ENCODE data around the gene TNS3.

TNS3 gene

DNA sequence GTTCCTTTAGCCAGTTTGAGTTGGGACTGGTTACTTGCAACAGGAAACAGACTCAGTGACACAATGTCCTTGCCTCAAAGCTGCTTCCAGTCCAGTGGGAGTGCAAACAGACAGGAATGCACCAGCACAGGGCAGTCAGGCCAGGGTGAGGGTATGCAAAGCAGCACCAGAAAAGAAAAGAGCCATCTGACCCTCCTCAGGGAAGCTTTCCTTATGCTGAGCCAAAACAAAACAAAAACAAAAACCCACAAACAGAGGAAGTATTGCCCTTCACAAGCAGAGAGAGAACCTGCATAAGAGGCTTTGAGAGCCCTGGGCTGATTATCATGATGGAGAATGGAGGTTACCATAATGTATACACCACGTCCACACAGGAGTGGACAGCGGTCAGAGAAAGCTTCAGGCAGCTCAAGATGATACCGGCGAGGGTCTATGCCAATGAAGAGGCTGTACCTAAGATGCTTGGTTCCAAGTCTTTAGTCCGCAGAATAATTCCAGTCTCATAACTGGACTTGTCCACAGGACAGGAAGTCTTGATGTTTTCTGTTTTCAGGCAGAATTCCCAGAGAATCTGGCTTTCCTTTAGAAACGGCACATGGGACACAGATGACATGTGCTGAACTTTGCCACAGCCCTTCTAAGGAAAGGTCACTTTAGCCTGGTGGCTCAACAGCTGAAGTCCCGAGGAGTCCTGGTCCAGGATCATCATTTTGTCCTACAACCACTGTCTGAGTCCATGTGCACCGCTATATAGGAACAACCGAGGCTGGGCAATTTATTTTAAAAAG, 263.3 kb downstream of the TNS3 start:
- TF ChIP-seq, protein P1, sequence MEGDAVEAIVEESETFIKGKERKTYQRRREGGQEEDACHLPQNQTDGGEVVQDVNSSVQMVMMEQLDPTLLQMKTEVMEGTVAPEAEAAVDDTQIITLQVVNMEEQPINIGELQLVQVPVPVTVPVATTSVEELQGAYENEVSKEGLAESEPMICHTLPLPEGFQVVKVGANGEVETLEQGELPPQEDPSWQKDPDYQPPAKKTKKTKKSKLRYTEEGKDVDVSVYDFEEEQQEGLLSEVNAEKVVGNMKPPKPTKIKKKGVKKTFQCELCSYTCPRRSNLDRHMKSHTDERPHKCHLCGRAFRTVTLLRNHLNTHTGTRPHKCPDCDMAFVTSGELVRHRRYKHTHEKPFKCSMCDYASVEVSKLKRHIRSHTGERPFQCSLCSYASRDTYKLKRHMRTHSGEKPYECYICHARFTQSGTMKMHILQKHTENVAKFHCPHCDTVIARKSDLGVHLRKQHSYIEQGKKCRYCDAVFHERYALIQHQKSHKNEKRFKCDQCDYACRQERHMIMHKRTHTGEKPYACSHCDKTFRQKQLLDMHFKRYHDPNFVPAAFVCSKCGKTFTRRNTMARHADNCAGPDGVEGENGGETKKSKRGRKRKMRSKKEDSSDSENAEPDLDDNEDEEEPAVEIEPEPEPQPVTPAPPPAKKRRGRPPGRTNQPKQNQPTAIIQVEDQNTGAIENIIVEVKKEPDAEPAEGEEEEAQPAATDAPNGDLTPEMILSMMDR (IDR thresholded peaks at IDR 0.05; ENCODE audit: low read depth, low read length, missing control alignments): no peak
- no peak overlapping the region for H3K4me3 ChIP-seq (replicated peaks; ENCODE audit: low read depth, low read length)
- DNase-seq (ENCODE audit: extremely low read depth, low read depth): no peak

DNA sequence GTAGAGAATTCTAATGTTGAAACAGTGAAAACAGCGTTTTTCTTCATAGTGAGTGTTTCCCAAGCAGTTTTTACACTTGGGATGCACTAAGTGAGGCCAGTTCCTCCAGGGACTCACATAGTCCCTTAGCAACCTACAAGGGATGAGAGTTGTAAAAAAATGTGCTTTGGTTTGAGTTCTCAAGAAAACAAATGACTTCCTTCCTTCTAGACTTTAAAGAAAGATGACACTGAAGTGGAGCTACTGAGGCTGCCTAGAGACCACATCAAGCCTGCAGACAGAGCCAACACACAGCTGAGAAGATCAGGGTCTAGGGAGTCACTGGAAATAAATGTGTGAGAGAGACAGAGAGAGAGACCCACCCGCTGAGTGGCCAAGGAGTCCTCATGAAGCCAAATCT, 264.4 kb downstream of the TNS3 start:
- no peak overlapping the region for H3K4me3 ChIP-seq (replicated peaks; ENCODE audit: low read depth, low read length)
- DNase-seq (ENCODE audit: extremely low read depth, low read depth): no peak
- TF ChIP-seq, protein P1 (IDR thresholded peaks at IDR 0.05; ENCODE audit: low read depth, low read length, missing control alignments): no peak

DNA sequence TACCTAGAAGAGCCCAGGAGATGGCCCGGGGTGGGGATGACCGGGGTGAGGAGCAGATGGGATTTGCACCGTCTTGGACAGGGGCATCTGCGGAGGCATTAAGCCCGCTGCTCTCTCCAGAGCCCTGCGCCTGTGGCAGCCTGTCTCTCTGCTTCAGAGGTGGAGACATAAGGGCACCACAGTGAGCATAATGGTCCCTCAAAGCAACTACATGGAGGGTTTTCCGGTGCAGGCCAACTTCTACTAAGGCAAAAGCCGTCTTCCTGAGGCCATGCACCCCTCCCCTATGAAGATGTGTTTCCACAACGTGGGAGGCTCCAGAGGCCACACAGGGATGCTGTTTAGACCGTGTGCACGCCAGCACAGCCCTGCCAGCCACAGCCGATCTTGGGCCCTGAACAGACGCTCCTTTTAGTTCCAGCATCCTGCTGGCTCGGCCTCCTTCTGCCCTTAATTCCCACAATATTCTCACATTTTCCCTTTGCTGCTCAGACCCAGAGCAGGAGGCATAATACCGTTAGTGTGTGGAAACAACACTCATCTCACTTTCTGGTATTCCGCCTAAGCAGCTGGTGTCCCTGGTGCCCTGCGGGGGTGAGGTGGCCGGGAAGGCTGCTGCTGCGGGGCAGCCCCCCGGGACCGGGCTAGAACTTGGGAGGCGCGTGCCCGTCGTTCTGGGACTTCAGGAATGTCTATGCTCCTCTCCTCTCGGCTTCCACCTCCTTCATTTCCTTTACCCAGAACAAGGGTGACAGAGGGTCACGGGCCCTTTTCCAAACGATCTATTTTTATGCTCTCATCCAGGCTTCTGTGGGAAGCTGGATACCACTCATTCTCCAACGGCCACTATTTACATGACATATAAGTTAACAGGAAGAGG, 266.9 kb downstream of the TNS3 start:
- TF ChIP-seq, protein P1 (IDR thresholded peaks at IDR 0.05; ENCODE audit: low read depth, low read length, missing control alignments): no peak
- DNase-seq (ENCODE audit: extremely low read depth, low read depth): no peak
- H3K4me3 ChIP-seq (replicated peaks; ENCODE audit: low read depth, low read length): no peak overlapping the region

DNA sequence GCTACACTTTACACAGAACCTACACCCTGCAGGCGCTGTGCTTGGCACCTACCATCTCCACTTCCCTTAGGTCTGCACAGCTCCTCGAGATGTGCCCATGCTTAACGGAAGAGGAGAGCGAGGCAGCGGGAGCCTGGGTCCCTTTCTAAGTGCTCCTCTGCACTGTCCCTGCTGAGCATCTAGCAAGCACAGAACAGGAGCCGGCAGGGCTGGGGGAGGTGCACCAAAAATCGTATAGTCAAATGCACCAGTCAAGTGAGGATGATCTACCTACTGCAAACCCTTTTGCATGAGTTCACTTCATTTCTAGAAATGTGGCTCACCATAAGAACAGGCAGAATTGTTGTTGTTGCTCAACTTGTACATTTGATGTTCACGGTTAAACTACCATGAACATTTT, 267.7 kb downstream of the TNS3 start:
- no peak overlapping the region for H3K4me3 ChIP-seq (replicated peaks; ENCODE audit: low read depth, low read length)
- TF ChIP-seq, protein P1 (IDR thresholded peaks at IDR 0.05; ENCODE audit: low read depth, low read length, missing control alignments): no peak
- DNase-seq (ENCODE audit: extremely low read depth, low read depth): no peak

DNA sequence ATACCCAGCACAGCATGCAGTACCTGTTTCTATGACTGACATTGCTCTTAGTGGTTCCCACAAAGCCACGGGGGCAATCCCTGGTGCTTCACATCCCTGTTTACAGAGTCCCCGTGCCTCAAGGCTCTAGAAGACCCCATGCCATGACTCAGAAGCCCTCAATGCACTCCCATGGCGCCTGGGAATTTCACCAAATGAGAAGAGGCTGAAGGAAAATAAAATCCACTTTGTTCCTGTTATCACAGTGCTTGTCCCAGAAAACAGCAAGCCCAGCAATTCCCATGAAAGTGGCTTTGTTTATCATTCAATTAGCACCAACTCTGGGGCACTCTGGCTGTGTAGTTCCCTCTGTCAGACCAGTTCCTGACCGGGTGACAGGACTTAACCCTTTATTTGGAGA, 268.3 kb downstream of the TNS3 start:
- no peak for DNase-seq (ENCODE audit: extremely low read depth, low read depth)
- TF ChIP-seq, protein P1 (IDR thresholded peaks at IDR 0.05; ENCODE audit: low read depth, low read length, missing control alignments): no peak
- H3K4me3 ChIP-seq (replicated peaks; ENCODE audit: low read depth, low read length): no peak overlapping the region

DNA sequence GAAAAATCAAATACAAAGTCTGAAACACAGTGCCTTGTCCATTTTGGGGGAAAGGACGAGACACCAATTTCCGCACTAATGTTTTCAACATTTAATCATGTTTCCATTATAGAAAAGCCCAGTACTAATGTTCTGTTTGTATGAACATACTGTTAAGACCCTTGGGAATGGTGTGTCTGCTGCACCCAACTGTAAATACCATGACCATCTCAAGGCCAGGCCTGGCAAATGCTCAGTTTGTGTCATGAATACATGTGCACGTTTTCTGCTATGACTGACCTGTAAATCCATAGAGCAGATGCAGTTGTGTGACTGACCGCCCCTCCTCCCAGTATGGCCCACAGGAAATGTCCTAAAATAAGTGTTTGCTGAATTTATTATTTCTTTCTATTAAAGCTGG, 270.0 kb downstream of the TNS3 start:
- DNase-seq (ENCODE audit: extremely low read depth, low read depth): no peak
- TF ChIP-seq, protein P1 (IDR thresholded peaks at IDR 0.05; ENCODE audit: low read depth, low read length, missing control alignments): no peak
- H3K4me3 ChIP-seq (replicated peaks; ENCODE audit: low read depth, low read length): no peak overlapping the region

All from HFF-Myc (cell line).